Measurements from ENCODE around the gene LAMB3. TPM values are rescaled to one million over a fixed set of nuclear protein-coding genes. Genes with fewer than 3 reads are reported as not detected.

LAMB3 gene
- polyA plus RNA-seq, 1 experiment = 4.4 TPM

DNA sequence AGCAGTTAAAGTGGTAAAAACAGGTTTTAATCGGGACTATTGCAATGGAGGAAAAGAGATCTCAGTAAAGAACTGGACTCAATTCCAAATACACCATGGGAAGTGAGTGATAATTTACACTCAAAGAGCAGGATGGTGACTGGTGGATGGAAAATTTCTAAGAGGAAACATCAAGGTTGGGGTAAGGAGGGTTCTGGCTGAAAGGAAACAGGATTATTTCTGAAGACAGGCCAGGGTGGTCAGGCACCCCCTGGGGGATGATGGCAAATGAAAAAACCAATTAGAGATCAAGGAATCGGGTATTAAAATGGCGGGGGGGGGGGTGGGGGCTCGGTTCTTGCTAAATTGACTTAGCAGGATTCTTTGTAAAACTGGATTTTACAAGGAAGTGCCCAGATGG lies 40.1 kb upstream of the LAMB3 start:
- H3K27me3 ChIP-seq (ENCODE audit: control insufficient read depth, insufficient read depth, low read length) = peaks cover 2% of the 10 kb centered on the region; the same call in 1 of the 2 replicates
- POLR2A ChIA-PET = no interaction called here
- DNase-seq (ENCODE audit: low read depth) = no peak
- H3K36me3 ChIP-seq (ENCODE audit: control insufficient read depth, insufficient read depth, low read length) = no peaks in the 10 kb centered on the region
- no peak overlapping the region for H3K4me3 ChIP-seq (ENCODE audit: low read depth, low read length)
- CTCF ChIA-PET = interaction anchor here (0.6 to 3.1 kb wide), 16 partner anchors 8 to 131 kb away, joined by 3 to 20 read pairs (median 4); no protein-coding TSS in a partner anchor
- TF ChIP-seq, protein P1, sequence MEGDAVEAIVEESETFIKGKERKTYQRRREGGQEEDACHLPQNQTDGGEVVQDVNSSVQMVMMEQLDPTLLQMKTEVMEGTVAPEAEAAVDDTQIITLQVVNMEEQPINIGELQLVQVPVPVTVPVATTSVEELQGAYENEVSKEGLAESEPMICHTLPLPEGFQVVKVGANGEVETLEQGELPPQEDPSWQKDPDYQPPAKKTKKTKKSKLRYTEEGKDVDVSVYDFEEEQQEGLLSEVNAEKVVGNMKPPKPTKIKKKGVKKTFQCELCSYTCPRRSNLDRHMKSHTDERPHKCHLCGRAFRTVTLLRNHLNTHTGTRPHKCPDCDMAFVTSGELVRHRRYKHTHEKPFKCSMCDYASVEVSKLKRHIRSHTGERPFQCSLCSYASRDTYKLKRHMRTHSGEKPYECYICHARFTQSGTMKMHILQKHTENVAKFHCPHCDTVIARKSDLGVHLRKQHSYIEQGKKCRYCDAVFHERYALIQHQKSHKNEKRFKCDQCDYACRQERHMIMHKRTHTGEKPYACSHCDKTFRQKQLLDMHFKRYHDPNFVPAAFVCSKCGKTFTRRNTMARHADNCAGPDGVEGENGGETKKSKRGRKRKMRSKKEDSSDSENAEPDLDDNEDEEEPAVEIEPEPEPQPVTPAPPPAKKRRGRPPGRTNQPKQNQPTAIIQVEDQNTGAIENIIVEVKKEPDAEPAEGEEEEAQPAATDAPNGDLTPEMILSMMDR (IDR thresholded peaks at IDR 0.05; ENCODE audit: insufficient read depth, low read depth, low read length) = no peak

DNA sequence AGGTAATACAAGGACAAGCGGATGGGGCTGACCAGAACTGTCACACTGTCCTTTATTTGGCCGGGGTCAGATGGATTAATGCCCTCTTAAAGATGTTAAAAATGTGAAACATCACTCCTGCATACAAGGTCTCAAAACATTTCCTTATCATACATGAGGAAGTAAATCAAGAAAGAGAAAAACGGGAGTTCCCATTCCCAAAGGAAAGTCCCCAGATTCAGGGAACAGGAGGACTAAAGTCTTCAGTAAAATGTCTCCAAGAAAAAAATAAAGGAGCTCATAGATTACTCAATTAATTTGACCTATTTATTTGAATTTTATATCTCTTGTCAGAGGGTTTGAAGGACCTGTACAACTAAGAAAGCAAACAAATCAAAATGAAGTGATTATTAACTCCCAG lies 39.0 kb upstream of the LAMB3 start:
- Histone ChIP-seq H3K27me3 (ENCODE audit: control insufficient read depth, insufficient read depth, low read length) (peaks cover 2% of the 10 kb centered on the region; the same call in 1 of the 2 replicates), H3K36me3 (ENCODE audit: control insufficient read depth, insufficient read depth, low read length) (no peaks in the 10 kb centered on the region), H3K4me3 (ENCODE audit: low read depth, low read length) (no peak overlapping the region)
- CTCF ChIA-PET = interaction anchor here (0.6 to 3.0 kb wide), 5 partner anchors 64 to 125 kb away, joined by 3 to 20 read pairs (median 3); no protein-coding TSS in a partner anchor
- POLR2A ChIA-PET = no interaction called here
- TF ChIP-seq, protein P1 (IDR thresholded peaks at IDR 0.05; ENCODE audit: insufficient read depth, low read depth, low read length) = no peak
- no peak for DNase-seq (ENCODE audit: low read depth)

DNA sequence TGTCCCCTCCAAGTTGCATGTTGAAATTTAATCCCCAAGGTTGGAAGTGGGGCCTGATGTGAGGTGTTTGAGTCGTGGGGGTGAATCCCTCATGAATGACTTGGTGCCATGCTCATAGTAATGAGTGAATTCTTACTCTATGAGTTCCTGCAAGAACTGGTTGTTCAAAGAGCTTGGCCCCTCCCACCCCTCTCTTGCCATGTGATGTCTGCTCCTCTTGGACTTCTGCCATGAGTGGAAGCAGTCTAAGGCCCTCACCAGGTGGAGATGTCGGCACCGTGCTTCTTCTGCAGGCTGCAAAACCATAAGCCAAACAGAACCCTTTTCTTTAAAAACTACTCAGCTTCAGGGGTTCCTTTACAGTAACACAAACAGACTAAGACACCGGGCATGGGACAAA lies 37.3 kb upstream of the LAMB3 start:
- H3K36me3 ChIP-seq (ENCODE audit: control insufficient read depth, insufficient read depth, low read length) = no peaks in the 10 kb centered on the region
- TF ChIP-seq, protein P1 (IDR thresholded peaks at IDR 0.05; ENCODE audit: insufficient read depth, low read depth, low read length) = no peak
- ChIA-PET POLR2A (interaction anchor here (0.6 kb wide), 1 partner anchor 219 kb away, joined by 3 read pairs; no protein-coding TSS in a partner anchor), CTCF (interaction anchor here (0.9 to 3.2 kb wide), 8 partner anchors 10 to 123 kb away, joined by 3 to 13 read pairs (median 6); no protein-coding TSS in a partner anchor)
- H3K4me3 ChIP-seq (ENCODE audit: low read depth, low read length) = no peak overlapping the region
- DNase-seq (ENCODE audit: low read depth) = no peak
- peaks cover 3% of the 10 kb centered on the region; the same call in 1 of the 2 replicates for H3K27me3 ChIP-seq (ENCODE audit: control insufficient read depth, insufficient read depth, low read length)

DNA sequence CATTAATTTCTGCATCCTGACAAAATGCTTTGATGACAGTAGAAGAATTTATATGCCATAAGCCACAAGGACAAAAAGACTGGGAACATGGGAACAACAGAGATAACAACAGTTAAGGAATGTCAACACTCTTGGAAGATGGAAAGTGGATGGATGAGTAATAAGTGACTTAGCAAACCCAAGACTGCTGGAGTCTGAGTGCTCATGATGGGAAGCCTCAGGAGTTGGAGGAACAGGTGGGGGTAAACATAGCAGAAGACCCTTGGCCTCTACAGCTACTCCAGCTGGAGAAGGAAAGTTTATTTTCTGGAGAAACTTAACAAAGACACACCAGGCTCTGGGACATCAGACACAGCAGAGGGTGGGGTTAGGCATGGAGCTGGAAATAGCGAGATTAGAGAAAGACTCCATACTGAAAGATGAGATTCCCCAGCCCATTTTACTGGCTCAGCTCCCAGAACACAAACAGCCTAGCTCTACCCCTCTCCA lies 36.6 kb upstream of the LAMB3 start:
- POLR2A ChIA-PET = interaction anchor here (0.6 kb wide), 1 partner anchor 220 kb away, joined by 3 read pairs; no protein-coding TSS in a partner anchor
- CTCF ChIA-PET = interaction anchor here (0.7 to 3.2 kb wide), 11 partner anchors 16 to 122 kb away, joined by 3 to 13 read pairs (median 4); partner anchors contain the start of genes CAMK1G and HSD11B1
- Histone ChIP-seq H3K4me3 (ENCODE audit: low read depth, low read length) (no peak overlapping the region), H3K36me3 (ENCODE audit: control insufficient read depth, insufficient read depth, low read length) (no peaks in the 10 kb centered on the region), H3K27me3 (ENCODE audit: control insufficient read depth, insufficient read depth, low read length) (peaks cover 3% of the 10 kb centered on the region; the same call in 1 of the 2 replicates)
- TF ChIP-seq, protein P1 (IDR thresholded peaks at IDR 0.05; ENCODE audit: insufficient read depth, low read depth, low read length) = no peak
- peak; percentile 7 for DNase-seq (ENCODE audit: low read depth)

DNA sequence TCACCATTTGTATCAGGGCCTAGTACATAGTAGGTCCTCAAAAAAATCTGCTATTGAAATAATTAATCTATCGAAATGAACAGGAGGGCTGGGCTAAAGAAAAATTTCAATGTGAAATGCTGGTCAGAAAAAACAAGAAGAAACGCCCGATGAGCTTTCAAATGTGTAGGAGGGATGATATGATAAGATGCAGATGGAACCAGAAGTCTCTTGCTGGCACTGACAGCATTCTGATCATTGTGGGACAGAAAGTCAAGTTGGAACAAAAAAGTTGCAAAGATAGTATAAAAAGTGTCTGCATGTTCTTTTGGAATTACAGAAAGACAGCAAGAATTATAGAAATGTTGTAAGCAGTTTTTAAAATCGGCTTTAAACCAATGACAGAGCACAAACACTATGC lies 34.1 kb upstream of the LAMB3 start:
- H3K4me3 ChIP-seq (ENCODE audit: low read depth, low read length) = no peak overlapping the region
- POLR2A ChIA-PET = no interaction called here
- peaks cover 4% of the 10 kb centered on the region; the same call in 1 of the 2 replicates for H3K27me3 ChIP-seq (ENCODE audit: control insufficient read depth, insufficient read depth, low read length)
- CTCF ChIA-PET = no interaction called here
- no peaks in the 10 kb centered on the region for H3K36me3 ChIP-seq (ENCODE audit: control insufficient read depth, insufficient read depth, low read length)
- DNase-seq (ENCODE audit: low read depth) = no peak
- TF ChIP-seq, protein P1 (IDR thresholded peaks at IDR 0.05; ENCODE audit: insufficient read depth, low read depth, low read length) = no peak

Data from BJ (cell line).